HCT116 (cell line): ENCODE data around the gene HMGCL. TPM values are rescaled to one million over a fixed set of nuclear protein-coding genes. Genes with fewer than 3 reads are reported as not detected.
A peak's percentile ranks its signal among the peaks of the same experiment; 100 is the strongest.

Source experiments
- ATAC-seq: fragments of 200-7000 bp; cut with Tn5 transposase; 2 replicates; pipeline ENCODE4 v1.9.1; 2020; ENCODE audit warnings: mild to moderate bottlenecking, moderate library complexity
- BruUV-seq: library from RNA; stranded (reverse); fragments of 400-500 nt; replicated peaks from 2 replicates; lab custom pipeline; 2021; lab: Mats Ljungman, UMichigan
- CTCF ChIA-PET: fragments of 300-600 bp; sonication (Branson Sonifier 250); formaldehyde crosslinking; loops from one replicate; lab custom pipeline; 2021; ENCODE audit warnings: antibody characterized with exemption; lab: Charles Lee
- POLR2A ChIA-PET: fragments of 300-600, 350-600 bp; sonication (Branson Sonifier 250); formaldehyde crosslinking; loops from one replicate; lab custom pipeline; 2021; ENCODE audit warnings: antibody characterized with exemption; lab: Charles Lee
- RAD21 ChIA-PET, 2 experiments: fragments of 300-600 bp; sonication (Branson Sonifier 250); formaldehyde crosslinking; loops; one replicate each; lab custom pipeline; 2023; ENCODE audit warnings: low total read pairs in 2 of 2; ENCODE audit not compliant: uncharacterized antibody in 2 of 2, unreplicated experiment in 2 of 2, low non-redundant PET in 1 of 2; lab: Charles Lee
- DNase-seq: peaks from one replicate; pipeline ENCODE4 v3.0.0-alpha.2; 2010; ENCODE audit warnings: low read depth, low spot score
- H2AFZ ChIP-seq: fragments of 200-600 bp; shearing (Covaris generic), sonication (generic); 2 replicates; pipeline ENCODE4 v1.6.1; 2017; ENCODE audit warnings: low read depth, mixed run types, mixed read lengths, antibody characterized with exemption, low read length; ENCODE audit not compliant: poor library complexity, severe bottlenecking
- H3K27ac ChIP-seq: 2 replicates; pipeline ENCODE4 v1.5.1; 2012; ENCODE audit warnings: low read depth, low read length
- H3K27me3 ChIP-seq: fragments of 200-600 bp; sonication (generic); 2 replicates; pipeline ENCODE4 v1.6.1; 2016; ENCODE audit warnings: mixed run types, low read length, mixed read lengths; ENCODE audit not compliant: insufficient read depth
- H3K36me3 ChIP-seq, 2 experiments: fragments of 200-500 bp in 1 of 2; fragments of 200-600 bp in 1 of 2; sonication (Bioruptor generic) in 1 of 2; sonication (generic) in 1 of 2; 2 replicates each; pipeline versions ENCODE4 v1.5.1 to v1.6.1; 2014 to 2016; ENCODE audit warnings: low read length in 2 of 2, inconsistent platforms in 1 of 2, mixed read lengths in 1 of 2, mixed run types in 1 of 2; ENCODE audit not compliant: insufficient read depth in 2 of 2, control insufficient read depth in 1 of 2
- H3K4me1 ChIP-seq, 2 experiments: fragments of 200-600 bp in 1 of 2; sonication (generic) in 1 of 2; 2 replicates each; pipeline versions ENCODE4 v1.5.1 to v1.6.1; 2012 to 2017; ENCODE audit warnings: low read length in 2 of 2, inconsistent platforms in 1 of 2, mild to moderate bottlenecking in 1 of 2, mixed read lengths in 1 of 2, mixed run types in 1 of 2, moderate library complexity in 1 of 2; ENCODE audit not compliant: insufficient read depth in 2 of 2, control insufficient read depth in 1 of 2
- H3K4me2 ChIP-seq: fragments of 200-600 bp; sonication (generic); 2 replicates; pipeline ENCODE4 v1.6.1; 2017; ENCODE audit warnings: mixed run types, low read length, mixed read lengths
- H3K4me3 ChIP-seq, 2 experiments: fragments of 200-600 bp in 1 of 2; sonication (generic) in 1 of 2; replicated peaks in 1 of 2; 2 replicates each; pipeline ENCODE4 v1.5.1; 2011 to 2016; ENCODE audit warnings: low read length in 2 of 2, control low read depth in 1 of 2, low read depth in 1 of 2, mild to moderate bottlenecking in 1 of 2, mixed read lengths in 1 of 2, mixed run types in 1 of 2
- H3K79me2 ChIP-seq: fragments of 200-600 bp; sonication (generic); 2 replicates; pipeline ENCODE4 v1.6.1; 2017; ENCODE audit warnings: mild to moderate bottlenecking, mixed run types, low read length, moderate library complexity, mixed read lengths; ENCODE audit not compliant: insufficient read depth
- H3K9ac ChIP-seq: fragments of 200-600 bp; sonication (generic); 2 replicates; pipeline ENCODE4 v1.6.1; 2016; ENCODE audit warnings: low read length, mixed read lengths
- H3K9me2 ChIP-seq: fragments of 200-600 bp; sonication (generic), shearing (Covaris generic); 2 replicates; pipeline ENCODE4 v1.6.1; 2017; ENCODE audit warnings: mixed run types, mild to moderate bottlenecking, moderate library complexity; ENCODE audit not compliant: insufficient read depth
- H3K9me3 ChIP-seq, 2 experiments: fragments of 200-500 bp in 1 of 2; fragments of 200-600 bp in 1 of 2; sonication (Bioruptor generic) in 1 of 2; sonication (generic) in 1 of 2; 2 replicates each; pipeline ENCODE4 v1.6.1; 2014 to 2017; ENCODE audit warnings: low read length in 2 of 2, mixed read lengths in 2 of 2, inconsistent platforms in 1 of 2, low read depth in 1 of 2, mild to moderate bottlenecking in 1 of 2, mixed run types in 1 of 2, moderate library complexity in 1 of 2; ENCODE audit not compliant: control insufficient read depth in 1 of 2, insufficient read depth in 1 of 2
- H4K20me1 ChIP-seq: fragments of 200-600 bp; sonication (generic), shearing (Covaris generic); 2 replicates; pipeline ENCODE4 v1.6.1; 2017; ENCODE audit warnings: mixed run types, mild to moderate bottlenecking, moderate library complexity; ENCODE audit not compliant: insufficient read depth
- ATF3 ChIP-seq: IDR thresholded peaks from 2 replicates; pipeline ENCODE4 v1.6.1; 2012
- CBX3 ChIP-seq: IDR thresholded peaks from 2 replicates; pipeline ENCODE4 v1.6.1; 2012; ENCODE audit warnings: low read depth
- CEBPB ChIP-seq: IDR thresholded peaks from 2 replicates; pipeline ENCODE4 v1.6.1; 2012; ENCODE audit warnings: low read depth
- EGR1 ChIP-seq: IDR thresholded peaks from 2 replicates; pipeline ENCODE4 v1.6.1; 2012; ENCODE audit warnings: low read depth
- ELF1 ChIP-seq: IDR thresholded peaks from 2 replicates; pipeline ENCODE4 v1.6.1; 2012; ENCODE audit warnings: low read depth, borderline replicate concordance
- EZH2 ChIP-seq: fragments of 200-600 bp; sonication (generic); IDR thresholded peaks from 2 replicates; pipeline ENCODE4 v1.6.1; 2017; ENCODE audit warnings: antibody characterized with exemption, mixed run types
- MAX ChIP-seq: IDR thresholded peaks from 2 replicates; pipeline ENCODE4 v1.6.1; 2012
- POLR2A ChIP-seq: IDR thresholded peaks from 2 replicates; pipeline ENCODE4 v1.7.0; 2011; ENCODE audit warnings: borderline replicate concordance; ENCODE audit not compliant: insufficient read depth, insufficient read length; ENCODE audit errors: extremely low read depth
- SIN3A ChIP-seq: IDR thresholded peaks from 2 replicates; pipeline ENCODE4 v1.6.1; 2012; ENCODE audit warnings: low read depth
- SP1 ChIP-seq: IDR thresholded peaks from 2 replicates; pipeline ENCODE4 v1.6.1; 2012; ENCODE audit warnings: low read depth
- SRF ChIP-seq: IDR thresholded peaks from 2 replicates; pipeline ENCODE4 v1.6.1; 2012; ENCODE audit warnings: low read depth
- TCF7L2 ChIP-seq: IDR thresholded peaks from 2 replicates; pipeline ENCODE4 v1.7.0; 2011; ENCODE audit warnings: borderline replicate concordance, inconsistent platforms; ENCODE audit not compliant: insufficient read depth, insufficient read length; ENCODE audit errors: extremely low read depth
- YY1 ChIP-seq: IDR thresholded peaks from 2 replicates; pipeline ENCODE4 v1.6.1; 2011; ENCODE audit warnings: low read length, low read depth, moderate library complexity, mild to moderate bottlenecking; ENCODE audit not compliant: insufficient replicate concordance; ENCODE audit errors: extremely low read depth
- ZBTB33 ChIP-seq: IDR thresholded peaks from 2 replicates; pipeline ENCODE4 v1.6.1; 2011; ENCODE audit warnings: mild to moderate bottlenecking, low read length, moderate library complexity; ENCODE audit not compliant: insufficient replicate concordance; ENCODE audit errors: extremely low read depth
- ZFX ChIP-seq: fragments of 450-650 bp; IDR thresholded peaks from 2 replicates; pipeline ENCODE4 v1.6.1; 2017
- ZNF274 ChIP-seq: fragments of 200-500 bp; sonication (Bioruptor generic); IDR thresholded peaks from 2 replicates; pipeline ENCODE4 v1.6.1; 2014; ENCODE audit warnings: mild to moderate bottlenecking, low read depth, low read length, inconsistent platforms
- intact Hi-C: fragments of 100-400 bp; cut with micrococcal nuclease; formaldehyde crosslinking; loops from 2 replicates; pipeline ENCODE4 v1.10.0; 2022
- total RNA-seq: library from RNA; stranded (reverse); gene quantifications from one replicate; pipeline ENCODE4 v1.2.1, GENCODE V29; 2021; ENCODE audit not compliant: unreplicated experiment

Gene HMGCL
- total RNA-seq, 1 experiment from 2014 or later: 36.2 TPM

- peak overlapping the region; percentile 100 for H2AFZ ChIP-seq
- ChIA-PET POLR2A (no interaction called here), RAD21 (no interaction called here), CTCF (no interaction called here)
- H3K4me3 ChIP-seq: peak overlapping the region in 1 of 2 experiments; percentile 83; a peak in 2 of 4 replicates
- H4K20me1 ChIP-seq: no peaks in the 10 kb centered on the region
- intact Hi-C loops: loop anchor here (2.0 to 5.0 kb wide), 2 partner anchors 60 to 96 kb away; no protein-coding TSS in a partner anchor
- no peaks in the 10 kb centered on the region for H3K27me3 ChIP-seq
- BruUV-seq: no TSS peak
- no peaks in the 10 kb centered on the region for H3K9me3 ChIP-seq
- H3K9me2 ChIP-seq: no peaks in the 10 kb centered on the region
- H3K4me1 ChIP-seq: peaks cover 34 to 39% of the 10 kb centered on the region in 2 experiments
- no peak overlapping the region for H3K27ac ChIP-seq
- peaks cover 0 to 3% of the 10 kb centered on the region in 2 experiments; a peak in 1 of 4 replicates for H3K36me3 ChIP-seq
- H3K4me2 ChIP-seq: peak overlapping the region; percentile 96
- ATAC-seq (peak; percentile 12; the same call in 1 of the 2 replicates), DNase-seq (no peak)
- H3K79me2 ChIP-seq: peaks cover 4% of the 10 kb centered on the region; the same call in 1 of the 2 replicates
- no peak for TF ChIP-seq CEBPB
- no peak for TF ChIP-seq EZH2
- no peak for TF ChIP-seq YY1
- no peak for TF ChIP-seq ZNF274
- TF ChIP-seq ELF1: no peak
- no peak for TF ChIP-seq SIN3A
- TF ChIP-seq ATF3: no peak
- peak overlapping the region; percentile 63; the same call in 1 of the 2 replicates for H3K9ac ChIP-seq
These were observed 43.4 kb upstream of the HMGCL start for GRCh38 chr1:23868557-23869016.

GRCh38 chr1:23867895-23868556, 42.8 kb upstream of the HMGCL start, which contains the start of gene FUCA1:
TSS of gene FUCA1 (minus strand) at chr1:23868290. CDS start at chr1:23868286, 4 bp downstream.
- H3K9me2 ChIP-seq: no peaks in the 10 kb centered on the region
- H3K9me3 ChIP-seq: no peaks in the 10 kb centered on the region
- no TSS peak for BruUV-seq
- DNase-seq (peak; percentile 90), ATAC-seq (peak; percentile 94)
- peak within 1 kb of the TSS; percentile 100 for H2AFZ ChIP-seq
- peak within 1 kb of the TSS; percentile 74 to 83 for H3K4me3 ChIP-seq
- ChIA-PET POLR2A (no interaction called here), CTCF (no interaction called here), RAD21 (interaction anchor here in 1 of 2 experiments (0.9 kb wide), 1 partner anchor 29 kb away, joined by 3 read pairs; no protein-coding TSS in a partner anchor)
- H3K79me2 ChIP-seq: peaks cover 4% of the 10 kb centered on the region; the same call in 1 of the 2 replicates
- no peaks in the 10 kb centered on the region for H3K27me3 ChIP-seq
- peak within 1 kb of the TSS; percentile 63; the same call in 1 of the 2 replicates for H3K27ac ChIP-seq
- H3K36me3 ChIP-seq: peaks cover 0 to 7% of the 10 kb centered on the region in 2 experiments; a peak in 1 of 4 replicates
- H3K9ac ChIP-seq: peak within 1 kb of the TSS; percentile 63
- peak within 1 kb of the TSS; percentile 96 for H3K4me2 ChIP-seq
- intact Hi-C loops: loop anchor here (2.0 to 5.0 kb wide), 2 partner anchors 59 to 96 kb away; no protein-coding TSS in a partner anchor
- peaks cover 34 to 39% of the 10 kb centered on the region in 2 experiments for H3K4me1 ChIP-seq
- no peaks in the 10 kb centered on the region for H4K20me1 ChIP-seq
- TF ChIP-seq SIN3A (no peak), ELF1 (no peak; the same call in 1 of the 2 replicates), ZBTB33 (no peak), SP1 (peak; percentile 49; the same call in 1 of the 2 replicates), ZFX (peak; percentile 73), CEBPB (no peak), ATF3 (no peak), EGR1 (no peak; the same call in 1 of the 2 replicates), SRF (no peak), CBX3 (peak; percentile 8; the same call in 1 of the 2 replicates), TCF7L2 (no peak), ZNF274 (no peak), POLR2A (peak; percentile 55), EZH2 (no peak), MAX (peak; percentile 72)
